ENCODE measurements around the gene NMNAT2.
"Not testable (repeated sequence)": the region's sequence is repeated elsewhere in the genome, so short reads cannot be mapped to it uniquely, and the experiment has no call there.

NMNAT2 gene

DNA sequence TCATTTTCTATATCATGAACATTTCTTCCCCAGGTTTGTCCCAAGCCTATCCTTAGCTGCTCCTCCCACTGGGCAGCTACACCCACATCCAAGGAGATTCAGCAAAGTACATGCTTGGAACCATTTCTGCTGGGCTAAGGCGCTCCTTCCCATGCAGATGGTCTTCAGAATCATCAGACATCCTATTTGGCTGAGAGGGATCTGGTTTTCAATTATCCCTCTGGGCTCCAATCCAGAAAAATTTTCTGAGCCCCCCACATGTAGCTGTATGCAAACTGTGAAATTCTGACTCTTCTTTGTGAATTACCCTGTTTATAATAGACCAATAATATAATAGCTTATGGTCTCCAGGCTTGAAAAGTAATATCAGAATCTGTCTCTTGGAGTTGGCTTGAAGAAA lies 132.9 kb downstream of the NMNAT2 start:
- DNase-seq (ENCODE audit: low spot score) = no peak

GRCh38 chr1:183284086-183284485 lies 134.1 kb downstream of the NMNAT2 start:
- no peak for DNase-seq (ENCODE audit: low spot score)

DNA sequence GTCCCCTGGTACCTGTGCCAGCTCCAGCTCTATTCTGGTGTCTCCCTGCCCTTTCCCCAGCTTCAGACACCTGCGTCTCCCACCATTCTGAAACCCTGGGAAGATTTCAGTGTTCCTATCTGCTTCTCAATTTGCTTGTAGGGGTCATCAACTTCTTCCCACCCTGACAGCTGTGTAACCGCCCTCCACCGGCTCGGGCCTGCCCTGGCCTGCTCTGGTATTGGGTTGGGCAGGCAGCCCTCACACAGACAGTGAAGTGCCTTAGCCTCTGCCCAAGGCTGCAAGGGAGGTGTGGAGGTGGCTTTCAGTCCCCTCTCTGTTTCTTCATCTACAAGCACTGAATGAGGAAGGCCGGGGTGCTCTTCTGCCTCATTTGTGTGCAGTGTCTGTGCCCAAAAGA lies 134.9 kb downstream of the NMNAT2 start:
- DNase-seq (ENCODE audit: low spot score) = no peak

DNA sequence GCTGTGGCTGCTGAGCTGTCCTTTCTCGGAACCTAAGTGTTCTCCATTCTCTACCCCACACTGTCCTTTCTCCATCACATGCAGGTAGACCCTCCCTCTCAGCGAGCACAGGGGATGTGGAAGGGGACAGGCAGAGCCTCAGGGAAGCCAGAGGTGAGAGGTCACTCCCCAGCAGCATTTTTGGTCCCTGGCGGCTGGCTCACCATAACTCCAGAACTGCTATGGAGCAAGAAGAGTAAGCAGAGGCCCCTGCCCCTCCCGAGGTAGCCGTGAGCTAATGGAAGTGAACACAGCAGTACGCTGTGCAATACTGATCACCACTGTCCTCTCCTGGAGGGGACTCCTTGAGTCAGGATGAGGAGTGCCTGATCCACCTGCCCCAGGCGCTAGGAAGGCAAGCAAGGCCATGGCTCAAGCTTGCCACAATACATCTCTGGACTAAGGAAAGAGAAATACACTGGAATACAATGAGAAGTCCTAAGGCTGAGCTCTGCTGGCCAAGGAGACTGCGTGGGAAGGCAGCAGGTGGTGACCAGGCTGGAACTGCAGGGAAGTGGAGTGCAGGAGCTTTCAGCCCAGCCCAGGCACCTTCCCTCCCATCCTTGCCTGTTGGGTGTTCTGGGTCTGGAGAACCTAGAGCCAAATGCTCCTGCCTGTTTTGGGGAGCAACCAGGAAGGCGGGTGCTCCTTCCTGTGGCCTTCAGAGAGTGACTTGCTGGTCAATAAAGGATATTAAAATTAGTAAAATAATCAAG lies 135.9 kb downstream of the NMNAT2 start:
- no peak for DNase-seq (ENCODE audit: low spot score)

DNA sequence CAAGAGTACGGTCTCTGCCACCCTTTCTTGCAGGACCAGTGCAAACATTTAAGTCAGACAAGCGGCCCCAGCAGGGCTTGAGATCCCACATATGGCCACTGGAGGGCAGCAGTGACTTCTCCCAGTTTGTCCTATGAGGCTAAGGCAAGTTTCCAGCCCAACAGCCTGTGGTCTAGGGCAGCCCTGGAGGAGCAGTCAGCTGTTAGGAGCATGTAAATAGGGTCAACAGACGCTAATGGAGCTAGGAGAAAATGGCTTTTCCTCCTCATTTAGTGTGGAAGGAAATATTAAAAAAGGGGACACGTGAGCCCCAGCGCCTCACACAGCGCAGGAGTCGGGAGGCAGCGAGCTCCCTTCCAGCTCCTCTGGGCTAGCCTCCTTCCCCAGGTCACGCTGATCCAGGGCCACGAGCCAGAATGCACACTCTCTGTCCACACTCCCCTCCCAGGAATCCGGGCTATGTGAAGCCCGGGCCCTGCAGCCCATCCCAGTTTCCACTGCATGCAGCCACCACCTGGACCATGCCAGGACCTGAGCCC lies 136.6 kb downstream of the NMNAT2 start:
- peak; percentile 78 for DNase-seq (ENCODE audit: low spot score)

DNA sequence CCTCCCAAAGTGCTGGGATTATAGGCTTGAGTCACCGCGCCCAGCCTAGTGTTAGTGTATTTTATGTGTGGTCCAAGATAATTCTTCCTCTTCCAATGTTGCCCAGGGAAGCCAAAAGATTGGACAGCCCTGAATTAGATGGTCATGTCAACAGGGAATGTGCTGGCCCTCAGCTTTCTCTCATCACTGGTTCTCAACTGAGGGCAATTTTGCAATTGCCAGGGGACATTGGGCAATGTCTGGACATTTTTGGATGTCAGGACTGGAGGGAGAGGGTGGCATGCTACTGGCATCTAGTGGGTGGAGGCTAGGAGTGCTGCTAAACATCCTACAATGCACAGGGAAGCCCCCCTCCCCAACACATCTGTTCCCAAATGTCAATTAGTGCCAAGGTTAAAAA lies 137.1 kb downstream of the NMNAT2 start:
- no peak for DNase-seq (ENCODE audit: low spot score)

GRCh38 chr1:183279835-183280234 lies 138.3 kb downstream of the NMNAT2 start:
- DNase-seq (ENCODE audit: low spot score) = no peak

- DNase-seq (ENCODE audit: low spot score) = peak; percentile 53
Measured at GRCh38 chr1:183278739-183279591, 139.2 kb downstream of the NMNAT2 start.

GRCh38 chr1:183277821-183278738 lies 140.1 kb downstream of the NMNAT2 start:
- DNase-seq (ENCODE audit: low spot score) = no peak

GRCh38 chr1:183276386-183277080 lies 141.6 kb downstream of the NMNAT2 start:
- DNase-seq (ENCODE audit: low spot score) = no peak

DNA sequence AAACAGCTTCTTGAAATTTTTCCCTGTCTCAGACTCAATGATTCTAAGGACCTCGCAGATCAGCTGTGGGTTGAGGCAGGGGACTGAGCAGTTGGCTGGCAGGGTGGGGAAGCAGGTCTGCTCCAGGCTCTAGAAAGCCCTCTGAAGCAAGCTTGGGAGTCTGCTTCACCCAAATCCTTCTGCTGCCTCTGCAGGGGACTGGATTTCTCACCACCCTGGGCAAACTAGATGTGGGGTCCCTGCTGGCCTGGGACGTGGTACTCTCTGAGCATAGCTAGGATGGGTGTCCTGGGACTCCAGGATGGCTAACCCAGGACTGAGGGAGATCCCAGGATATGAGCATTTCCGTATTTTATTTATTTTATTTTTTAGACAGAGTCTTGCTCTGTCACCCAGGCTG lies 142.9 kb downstream of the NMNAT2 start:
- DNase-seq (ENCODE audit: low spot score) = no peak

DNA sequence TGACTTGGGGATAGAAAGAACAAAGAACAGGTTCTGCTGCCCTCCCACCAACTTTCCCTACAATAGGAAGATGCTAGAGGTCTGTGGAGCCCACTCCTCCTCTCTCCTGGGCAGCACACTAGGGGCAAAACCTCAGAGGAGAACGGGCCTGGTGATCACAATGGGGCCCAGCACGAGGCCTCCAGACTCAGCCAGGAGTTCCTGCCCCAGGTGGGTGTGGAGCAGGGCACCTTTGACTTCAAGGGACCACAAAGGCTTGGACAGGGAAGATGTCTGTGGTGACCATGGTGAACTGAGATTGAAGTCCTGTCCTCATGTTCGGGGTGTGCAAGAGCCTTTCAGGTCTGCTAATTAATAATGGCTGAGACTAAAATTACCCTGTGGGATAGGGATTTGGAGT lies 143.3 kb downstream of the NMNAT2 start:
- DNase-seq (ENCODE audit: low spot score) = no peak

DNA sequence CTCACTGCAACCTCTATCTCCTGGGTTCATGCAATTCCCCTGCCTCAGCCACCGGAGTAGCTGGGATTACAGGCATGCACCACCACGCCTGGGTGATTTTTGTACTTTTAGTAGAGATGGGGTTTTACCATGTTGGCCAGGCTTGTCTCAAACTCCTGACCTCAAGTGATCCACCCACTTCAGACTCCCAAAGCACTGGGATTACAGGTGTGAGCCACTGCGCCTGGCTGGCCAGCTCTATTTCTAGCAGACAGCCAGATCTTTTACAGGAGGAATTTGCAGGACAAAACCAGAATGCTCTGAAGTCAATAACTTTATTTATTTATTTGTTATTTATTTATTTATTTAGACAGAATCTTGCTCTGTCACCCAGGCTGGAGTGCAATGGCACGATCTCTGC lies 144.2 kb downstream of the NMNAT2 start:
- not testable (repeated sequence) for DNase-seq (ENCODE audit: low spot score)

DNA sequence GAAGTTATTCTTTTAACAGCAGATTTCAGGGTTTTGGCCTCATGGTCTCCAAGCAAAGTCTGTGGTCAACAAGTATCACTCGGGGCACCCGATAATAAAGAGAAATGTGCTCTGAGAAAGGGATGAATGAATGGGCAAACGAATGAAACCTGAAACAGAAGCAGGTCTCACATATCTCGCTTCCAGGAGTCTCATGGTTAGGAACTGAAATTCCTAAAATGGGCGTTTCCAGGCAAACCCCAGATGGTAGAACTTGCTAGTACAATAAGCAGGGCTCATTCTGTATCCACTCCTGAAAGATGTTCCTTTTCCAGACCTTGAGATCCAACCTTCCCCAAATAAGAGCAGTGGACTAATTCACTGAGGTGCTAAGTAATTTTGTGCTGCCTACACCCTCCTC lies 144.9 kb downstream of the NMNAT2 start:
- peak; percentile 39 for DNase-seq (ENCODE audit: low spot score)

GRCh38 chr1:183272390-183272848 lies 145.8 kb downstream of the NMNAT2 start:
- DNase-seq (ENCODE audit: low spot score) = peak; percentile 40

- DNase-seq (ENCODE audit: low spot score) = no peak
Measured at GRCh38 chr1:183270541-183271141, 147.5 kb downstream of the NMNAT2 start.

DNA sequence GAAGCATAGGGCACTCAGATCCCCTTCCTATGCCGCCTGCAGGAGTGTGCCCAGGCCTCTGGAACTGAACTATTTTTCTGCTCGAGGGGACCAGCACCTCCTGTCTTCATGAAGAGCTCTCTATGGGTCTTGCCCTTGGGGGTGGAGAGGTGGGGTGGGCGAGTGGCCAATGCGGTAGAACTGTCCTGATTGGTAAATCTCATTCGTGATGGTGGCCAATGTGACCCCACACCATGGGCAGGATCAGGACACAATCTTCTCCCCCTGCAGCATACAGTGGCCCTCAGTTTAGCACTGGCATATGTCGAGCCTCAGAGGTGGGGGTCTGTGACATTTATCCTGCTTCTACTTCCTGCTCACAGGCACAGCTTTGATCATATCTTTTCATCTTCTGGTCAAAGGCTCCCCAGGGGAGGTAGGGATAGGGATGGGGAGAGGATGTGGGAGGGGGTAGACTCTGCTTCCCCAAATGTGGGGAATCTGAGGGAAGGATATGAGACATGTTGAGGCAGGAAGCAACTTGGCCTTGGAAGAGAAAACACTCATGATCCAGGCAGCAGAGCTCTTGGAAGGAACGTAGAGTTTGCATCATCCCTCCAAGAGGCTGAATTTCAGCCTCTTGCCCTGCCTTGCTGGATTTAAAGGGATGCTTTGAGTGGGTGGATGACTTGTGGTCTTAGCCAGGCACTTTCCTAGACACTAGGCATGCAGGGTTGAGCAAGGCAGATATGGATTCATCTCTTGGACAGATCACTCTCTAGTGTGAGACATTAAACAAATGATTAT lies 150.3 kb downstream of the NMNAT2 start:
- DNase-seq (ENCODE audit: low spot score) = peak; percentile 30

- DNase-seq (ENCODE audit: low spot score) = no peak
Measured at GRCh38 chr1:183263886-183264602, 154.1 kb downstream of the NMNAT2 start.

- no peak for DNase-seq (ENCODE audit: low spot score)
Measured at GRCh38 chr1:183262628-183263200, 155.5 kb downstream of the NMNAT2 start.
